ENCODE results near the gene NEURL3.
A peak's percentile ranks its signal among the peaks of the same experiment; 100 is the strongest.

GRCh38 chr2:96537066-96537733 is 32.0 kb upstream of the NEURL3 start:
- TF ChIP-seq CTCF (IDR thresholded peaks at IDR 0.05), result no peak
- peak in 1 of 2 donors; percentile 36 for TF ChIP-seq POLR2A (IDR thresholded peaks at IDR 0.05)

Measured in adrenal gland (tissue), 5 donors.